ENCODE data around the gene C2CD2. TPM values are rescaled to one million over a fixed set of nuclear protein-coding genes. Genes with fewer than 3 reads are reported as not detected.

The C2CD2 gene
- total and polyA plus RNA-seq, 2 donors (not counting 1 experiment from before 2014, with no cell fraction given): 6.8 to 11.9 TPM

GRCh38 chr21:41965045-41965444 lies 11.2 kb upstream of the C2CD2 start:
- Histone ChIP-seq H4K20me1 (ENCODE audit: control insufficient read depth, insufficient read depth, low read length, poor library complexity, severe bottlenecking) (no peaks in the 10 kb centered on the region), H3K4me3 (ENCODE audit: control extremely low read depth in 1 of 5, extremely low read depth in 1 of 5, insufficient read depth in 1 of 5, low read depth in 2 of 5, low read length in 4 of 5) (no peak overlapping the region), H3K27me3 (replicated peaks in 1 of 4; ENCODE audit: control extremely low read depth in 1 of 4, control insufficient read depth in 3 of 4, insufficient read depth in 4 of 4, low read length in 3 of 4) (peaks cover 0 to 13% (median 6%) of the 10 kb centered on the region in 4 experiments), H3K79me2 (ENCODE audit: control insufficient read depth, insufficient read depth, low read length) (no peaks in the 10 kb centered on the region), H3K36me3 (replicated peaks in 1 of 2; ENCODE audit: control extremely low read depth in 1 of 2, control insufficient read depth in 1 of 2, extremely low read depth in 1 of 2, insufficient read depth in 2 of 2, low read length in 1 of 2) (no peaks in the 10 kb centered on the region), H3K9ac (ENCODE audit: low read length) (no peak overlapping the region), H3K9me3 (ENCODE audit: control extremely low read depth in 1 of 3, control insufficient read depth in 2 of 3, insufficient read depth in 1 of 3, low read length in 2 of 3) (no peaks in the 10 kb centered on the region), H3K4me2 (replicated peaks; ENCODE audit: low read depth, low read length, poor library complexity, severe bottlenecking) (no peak overlapping the region), H3K27ac (ENCODE audit: low read length in 2 of 2) (no peak overlapping the region), H3K4me1 (ENCODE audit: control insufficient read depth in 2 of 2, insufficient read depth in 2 of 2, low read length in 2 of 2) (peaks cover 9 to 17% of the 10 kb centered on the region in 2 donors), H2AFZ (ENCODE audit: insufficient read depth, low read depth, low read length, poor library complexity, severe bottlenecking) (no peak overlapping the region)
- no peaks in the 10 kb centered on the region for H3K9me3 Mint-ChIP-seq (ENCODE audit: insufficient read depth)
- TF ChIP-seq CTCF (IDR thresholded peaks at IDR 0.05) (no peak), EZH2 (IDR thresholded peaks at IDR 0.05; ENCODE audit: borderline replicate concordance, insufficient read depth, low read depth, low read length, poor library complexity, severe bottlenecking) (no peak)
- POLR2A ChIA-PET: no interaction called here
- peaks cover 41% of the 10 kb centered on the region for H3K27me3 Mint-ChIP-seq
- H3K27ac Mint-ChIP-seq: no peak overlapping the region
- peaks cover 21% of the 10 kb centered on the region for H3K4me1 Mint-ChIP-seq
- peak; percentile 73 for ATAC-seq (ENCODE audit: low read depth)
- peak overlapping the region; percentile 37 for H3K4me3 Mint-ChIP-seq
- CTCF ChIA-PET: interaction anchor here (1.0 to 1.4 kb wide), 3 partner anchors 97 to 153 kb away, joined by 3 to 4 read pairs (median 3); no protein-coding TSS in a partner anchor
- intact Hi-C loops (cut with micrococcal nuclease): no loop called here
- DNase-seq: peak; percentile 34
- WGBS (ENCODE audit: insufficient coverage): 11% methylated on average over 5 of the region's 5 CpGs

GRCh38 chr21:41964171-41964570 lies 10.4 kb upstream of the C2CD2 start:
- TF ChIP-seq EZH2 (IDR thresholded peaks at IDR 0.05; ENCODE audit: borderline replicate concordance, insufficient read depth, low read depth, low read length, poor library complexity, severe bottlenecking): no peak
- no peak for TF ChIP-seq CTCF (IDR thresholded peaks at IDR 0.05)
- peaks cover 21% of the 10 kb centered on the region for H3K4me1 Mint-ChIP-seq
- no peak overlapping the region for H3K9ac ChIP-seq (ENCODE audit: low read length)
- H3K9me3 ChIP-seq (ENCODE audit: control extremely low read depth in 1 of 3, control insufficient read depth in 2 of 3, insufficient read depth in 1 of 3, low read length in 2 of 3): no peaks in the 10 kb centered on the region
- peaks cover 41% of the 10 kb centered on the region for H3K27me3 Mint-ChIP-seq
- H3K9me3 Mint-ChIP-seq (ENCODE audit: insufficient read depth): no peaks in the 10 kb centered on the region
- no peak overlapping the region for H3K4me3 ChIP-seq (ENCODE audit: control extremely low read depth in 1 of 5, extremely low read depth in 1 of 5, insufficient read depth in 1 of 5, low read depth in 2 of 5, low read length in 4 of 5)
- no peak overlapping the region for H3K27ac ChIP-seq (ENCODE audit: low read length in 2 of 2)
- H3K27me3 ChIP-seq (replicated peaks in 1 of 4; ENCODE audit: control extremely low read depth in 1 of 4, control insufficient read depth in 3 of 4, insufficient read depth in 4 of 4, low read length in 3 of 4): peaks cover 0 to 13% (median 6%) of the 10 kb centered on the region in 4 experiments
- H3K4me2 ChIP-seq (replicated peaks; ENCODE audit: low read depth, low read length, poor library complexity, severe bottlenecking): no peak overlapping the region
- no peaks in the 10 kb centered on the region for H3K79me2 ChIP-seq (ENCODE audit: control insufficient read depth, insufficient read depth, low read length)
- ATAC-seq (ENCODE audit: low read depth) (no peak), DNase-seq (no peak)
- H3K36me3 ChIP-seq (replicated peaks in 1 of 2; ENCODE audit: control extremely low read depth in 1 of 2, control insufficient read depth in 1 of 2, extremely low read depth in 1 of 2, insufficient read depth in 2 of 2, low read length in 1 of 2): no peaks in the 10 kb centered on the region
- no peak overlapping the region for H3K4me3 Mint-ChIP-seq
- no peaks in the 10 kb centered on the region for H4K20me1 ChIP-seq (ENCODE audit: control insufficient read depth, insufficient read depth, low read length, poor library complexity, severe bottlenecking)
- 99% methylated on average over 6 of the region's 8 CpGs for WGBS (ENCODE audit: insufficient coverage)
- CTCF ChIA-PET: interaction anchor here (1.4 kb wide), 1 partner anchor 154 kb away, joined by 3 read pairs; no protein-coding TSS in a partner anchor
- H2AFZ ChIP-seq (ENCODE audit: insufficient read depth, low read depth, low read length, poor library complexity, severe bottlenecking): no peak overlapping the region
- POLR2A ChIA-PET: no interaction called here
- intact Hi-C loops (cut with micrococcal nuclease): loop anchor here (5.0 kb wide), 1 partner anchor 153 kb away; no protein-coding TSS in a partner anchor
- H3K4me1 ChIP-seq (ENCODE audit: control insufficient read depth in 2 of 2, insufficient read depth in 2 of 2, low read length in 2 of 2): peaks cover 9 to 17% of the 10 kb centered on the region in 2 donors
- no peak overlapping the region for H3K27ac Mint-ChIP-seq
